Thyroid gland (tissue), 4 donors: ENCODE results near the gene PDS5A.

Experiments
- CTCF ChIP-seq, 6 experiments: fragments of 200-600 bp in 3 of 6; fragments of 450-650 bp in 3 of 6; sonication (generic) in 3 of 6; IDR thresholded peaks; one replicate each; pipeline ENCODE4 v1.5.1; 2016 to 2019; ENCODE audit warnings: antibody characterized with exemption in 6 of 6, mild to moderate bottlenecking in 2 of 6, inconsistent platforms in 1 of 6, moderate library complexity in 1 of 6
- POLR2A ChIP-seq, 2 donors: fragments of 450-650 bp; IDR thresholded peaks; one replicate each; pipeline ENCODE4 v1.6.1; 2017; ENCODE audit warnings: antibody characterized with exemption in 2 of 2, mild to moderate bottlenecking in 2 of 2, moderate library complexity in 1 of 2

DNA sequence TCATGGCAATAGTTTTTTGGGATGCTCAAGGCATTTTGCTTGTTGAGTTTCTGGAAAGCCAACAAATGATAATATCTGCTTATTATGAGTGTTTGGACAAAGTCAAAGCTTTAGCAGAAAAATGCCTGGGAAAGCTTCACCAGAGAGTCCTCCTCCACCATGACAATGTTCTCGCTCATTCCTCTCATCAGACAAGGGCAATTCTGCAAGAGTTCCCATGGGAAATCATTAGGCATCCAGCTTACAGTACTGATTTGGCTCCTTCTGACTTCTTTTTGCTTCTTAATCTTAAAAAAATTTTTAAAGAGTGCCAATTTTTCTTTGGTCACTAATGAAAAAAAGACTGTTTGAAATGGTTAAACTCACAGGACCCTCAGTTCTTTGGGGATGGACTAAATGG, 143.4 kb downstream of the PDS5A start:
- TF ChIP-seq CTCF (IDR thresholded peaks at IDR 0.05) = no peak
- no peak for TF ChIP-seq POLR2A (IDR thresholded peaks at IDR 0.05)
